HG02943 (cell line): ENCODE results near the gene DNAH11.

Experiments
- ATAC-seq: cut with Tn5 transposase; IDR thresholded peaks from one replicate; pipeline ENCODE4 v1.9.1; 2021; ENCODE audit warnings: mild to moderate bottlenecking, low read depth, moderate library complexity; ENCODE audit not compliant: unreplicated experiment

The DNAH11 gene

DNA sequence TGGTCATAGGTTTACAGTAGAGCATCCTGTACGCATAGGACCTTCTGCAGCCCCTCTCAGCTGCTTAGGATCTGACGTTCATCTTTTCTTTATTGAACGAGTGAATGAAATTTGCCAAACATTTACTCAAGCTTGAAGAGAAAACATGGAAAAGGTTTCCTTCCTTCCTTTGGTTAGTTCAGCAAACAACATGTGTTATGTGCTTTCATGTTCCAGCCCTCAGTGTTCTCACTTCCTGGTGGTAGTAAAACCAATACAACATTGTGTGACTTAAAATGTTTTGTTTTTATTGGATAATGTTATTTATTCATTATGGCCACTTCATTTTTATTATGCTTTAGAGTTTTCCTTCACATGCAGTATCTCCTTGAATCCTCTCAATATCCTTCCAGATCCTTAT is 404.2 kb downstream of the DNAH11 start:
- ATAC-seq, result no peak

GRCh38 chr7:21947946-21948345 is 405.1 kb downstream of the DNAH11 start:
- ATAC-seq, result no peak

DNA sequence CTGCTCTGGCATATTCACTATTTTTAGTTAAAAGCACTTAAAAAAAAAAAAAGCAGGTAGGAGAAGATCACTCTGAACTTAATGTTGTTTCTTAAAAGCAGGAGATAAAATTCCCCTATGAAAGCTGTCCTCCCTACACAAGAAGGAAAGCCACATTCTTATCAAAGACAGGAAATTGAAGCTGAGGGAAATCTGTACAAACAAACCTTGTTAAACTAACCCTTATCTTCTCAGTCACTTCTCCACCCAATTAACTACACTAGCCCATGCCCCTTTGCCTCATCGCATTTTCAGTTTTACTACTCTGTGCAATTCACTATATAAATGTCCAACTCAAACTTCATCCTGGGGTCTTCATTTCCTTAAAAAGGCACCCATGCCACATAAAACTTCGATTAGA is 405.5 kb downstream of the DNAH11 start:
- no peak for ATAC-seq

GRCh38 chr7:21948887-21949540 is 406.2 kb downstream of the DNAH11 start:
- no peak for ATAC-seq
